ENCODE measurements around the gene VDAC1.

- TF ChIP-seq YY1 (IDR thresholded peaks at IDR 0.05; ENCODE audit: low read depth) (no peak), FOXM1 (IDR thresholded peaks at IDR 0.05; ENCODE audit: borderline replicate concordance, low read depth) (no peak), CEBPB (IDR thresholded peaks at IDR 0.05) (no peak), RAD21 (IDR thresholded peaks at IDR 0.05; ENCODE audit: low read depth) (no peak), CREB1 (IDR thresholded peaks at IDR 0.05; ENCODE audit: low read depth) (no peak), TAF1 (IDR thresholded peaks at IDR 0.05; ENCODE audit: low read depth) (no peak), ZBTB7A (IDR thresholded peaks at IDR 0.05; ENCODE audit: low read depth) (no peak), EP300 (IDR thresholded peaks at IDR 0.05; ENCODE audit: borderline replicate concordance) (no peak), TCF12 (IDR thresholded peaks at IDR 0.05; ENCODE audit: low read depth) (no peak), TEAD4 (IDR thresholded peaks at IDR 0.05) (no peak), USF1 (IDR thresholded peaks at IDR 0.05) (no peak)
- TF ChIP-seq, protein P1, sequence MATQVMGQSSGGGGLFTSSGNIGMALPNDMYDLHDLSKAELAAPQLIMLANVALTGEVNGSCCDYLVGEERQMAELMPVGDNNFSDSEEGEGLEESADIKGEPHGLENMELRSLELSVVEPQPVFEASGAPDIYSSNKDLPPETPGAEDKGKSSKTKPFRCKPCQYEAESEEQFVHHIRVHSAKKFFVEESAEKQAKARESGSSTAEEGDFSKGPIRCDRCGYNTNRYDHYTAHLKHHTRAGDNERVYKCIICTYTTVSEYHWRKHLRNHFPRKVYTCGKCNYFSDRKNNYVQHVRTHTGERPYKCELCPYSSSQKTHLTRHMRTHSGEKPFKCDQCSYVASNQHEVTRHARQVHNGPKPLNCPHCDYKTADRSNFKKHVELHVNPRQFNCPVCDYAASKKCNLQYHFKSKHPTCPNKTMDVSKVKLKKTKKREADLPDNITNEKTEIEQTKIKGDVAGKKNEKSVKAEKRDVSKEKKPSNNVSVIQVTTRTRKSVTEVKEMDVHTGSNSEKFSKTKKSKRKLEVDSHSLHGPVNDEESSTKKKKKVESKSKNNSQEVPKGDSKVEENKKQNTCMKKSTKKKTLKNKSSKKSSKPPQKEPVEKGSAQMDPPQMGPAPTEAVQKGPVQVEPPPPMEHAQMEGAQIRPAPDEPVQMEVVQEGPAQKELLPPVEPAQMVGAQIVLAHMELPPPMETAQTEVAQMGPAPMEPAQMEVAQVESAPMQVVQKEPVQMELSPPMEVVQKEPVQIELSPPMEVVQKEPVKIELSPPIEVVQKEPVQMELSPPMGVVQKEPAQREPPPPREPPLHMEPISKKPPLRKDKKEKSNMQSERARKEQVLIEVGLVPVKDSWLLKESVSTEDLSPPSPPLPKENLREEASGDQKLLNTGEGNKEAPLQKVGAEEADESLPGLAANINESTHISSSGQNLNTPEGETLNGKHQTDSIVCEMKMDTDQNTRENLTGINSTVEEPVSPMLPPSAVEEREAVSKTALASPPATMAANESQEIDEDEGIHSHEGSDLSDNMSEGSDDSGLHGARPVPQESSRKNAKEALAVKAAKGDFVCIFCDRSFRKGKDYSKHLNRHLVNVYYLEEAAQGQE (IDR thresholded peaks at IDR 0.05; ENCODE audit: low read depth) = no peak
These were observed 33.4 kb upstream of the VDAC1 start for GRCh38 chr5:134038138-134038537.
